Measurements from ENCODE around the gene NOXRED1. TPM values are rescaled to one million over a fixed set of nuclear protein-coding genes. Genes with fewer than 3 reads are reported as not detected.
A peak's percentile ranks its signal among the peaks of the same experiment; 100 is the strongest.

Gene NOXRED1
- total and polyA plus RNA-seq, 2 donors from 2014 or later: 0.28 to 0.57 TPM

GRCh38 chr14:77469067-77469505, 45.8 kb upstream of the NOXRED1 start:
- Histone ChIP-seq H3K4me1 (ENCODE audit: control insufficient read depth in 2 of 3, insufficient read depth in 2 of 3, low read depth in 1 of 3, low read length in 3 of 3) (peaks cover 0 to 2% (median 0%) of the 10 kb centered on the region in 3 donors), H3K27me3 (ENCODE audit: control insufficient read depth, insufficient read depth, low read length) (no peaks in the 10 kb centered on the region), H3K4me3 (ENCODE audit: low read length in 3 of 3) (no peak overlapping the region), H3K9ac (ENCODE audit: low read length in 3 of 3) (no peak overlapping the region), H3K27ac (ENCODE audit: low read depth in 2 of 2, low read length in 2 of 2) (no peak overlapping the region), H3K9me3 (ENCODE audit: control insufficient read depth in 2 of 3, insufficient read depth in 1 of 3, low read length in 3 of 3) (no peaks in the 10 kb centered on the region), H3K36me3 (ENCODE audit: control insufficient read depth in 2 of 3, insufficient read depth in 3 of 3, low read length in 3 of 3) (peaks cover 3 to 31% (median 24%) of the 10 kb centered on the region in 3 donors)
- no peak for TF ChIP-seq CTCF (IDR thresholded peaks at IDR 0.05; ENCODE audit: borderline replicate concordance, extremely low read depth, insufficient read depth)
- DNase-seq (no peak), FAIRE-seq (no peak)
- intact Hi-C loops (cut with DNase I): no loop called here

GRCh38 chr14:77467801-77468200, 44.5 kb upstream of the NOXRED1 start:
- no peaks in the 10 kb centered on the region for H3K9me3 ChIP-seq (ENCODE audit: control insufficient read depth in 2 of 3, insufficient read depth in 1 of 3, low read length in 3 of 3)
- FAIRE-seq (no peak), DNase-seq (no peak)
- TF ChIP-seq CTCF (IDR thresholded peaks at IDR 0.05; ENCODE audit: borderline replicate concordance, extremely low read depth, insufficient read depth): no peak
- H3K36me3 ChIP-seq (ENCODE audit: control insufficient read depth in 2 of 3, insufficient read depth in 3 of 3, low read length in 3 of 3): peaks cover 7 to 41% (median 30%) of the 10 kb centered on the region in 3 donors
- H3K4me1 ChIP-seq (ENCODE audit: control insufficient read depth in 2 of 3, insufficient read depth in 2 of 3, low read depth in 1 of 3, low read length in 3 of 3): peaks cover 0 to 2% (median 0%) of the 10 kb centered on the region in 3 donors
- H3K27me3 ChIP-seq (ENCODE audit: control insufficient read depth, insufficient read depth, low read length): no peaks in the 10 kb centered on the region
- no peak overlapping the region for H3K9ac ChIP-seq (ENCODE audit: low read length in 3 of 3)
- intact Hi-C loops (cut with DNase I): no loop called here
- no peak overlapping the region for H3K4me3 ChIP-seq (ENCODE audit: low read length in 3 of 3)
- H3K27ac ChIP-seq (ENCODE audit: low read depth in 2 of 2, low read length in 2 of 2): no peak overlapping the region

GRCh38 chr14:77459072-77459723, 35.9 kb upstream of the NOXRED1 start:
- Histone ChIP-seq H3K27me3 (ENCODE audit: control insufficient read depth, insufficient read depth, low read length) (no peaks in the 10 kb centered on the region), H3K27ac (ENCODE audit: low read depth in 2 of 2, low read length in 2 of 2) (no peak overlapping the region), H3K36me3 (ENCODE audit: control insufficient read depth in 2 of 3, insufficient read depth in 3 of 3, low read length in 3 of 3) (peaks cover 12 to 35% (median 28%) of the 10 kb centered on the region in 3 donors), H3K9me3 (ENCODE audit: control insufficient read depth in 2 of 3, insufficient read depth in 1 of 3, low read length in 3 of 3) (no peaks in the 10 kb centered on the region), H3K9ac (ENCODE audit: low read length in 3 of 3) (peak overlapping the region; percentile 87 to 100 (median 87)), H3K4me1 (ENCODE audit: control insufficient read depth in 2 of 3, insufficient read depth in 2 of 3, low read depth in 1 of 3, low read length in 3 of 3) (peaks cover 0 to 12% (median 11%) of the 10 kb centered on the region in 3 donors), H3K4me3 (ENCODE audit: low read length in 3 of 3) (peak overlapping the region; percentile 87 to 98 (median 91))
- FAIRE-seq (no peak), DNase-seq (peak in 3 of 5 donors; percentile 69 to 92 (median 84))
- peak; percentile 52 for TF ChIP-seq CTCF (IDR thresholded peaks at IDR 0.05; ENCODE audit: borderline replicate concordance, extremely low read depth, insufficient read depth)
- intact Hi-C loops (cut with DNase I): no loop called here

All from kidney (tissue), 14 donors.